IPS-15b (cell line): Measurements from ENCODE around the gene CSNK1A1L.

Source experiments
- H3K27me3 ChIP-seq: one replicate; pipeline ENCODE4 v1.6.1; 2013; ENCODE audit warnings: low read length; ENCODE audit not compliant: control insufficient read depth, insufficient read depth
- H3K36me3 ChIP-seq: one replicate; pipeline ENCODE4 v1.6.1; 2013; ENCODE audit warnings: low read length; ENCODE audit not compliant: control insufficient read depth, insufficient read depth
- H3K4me1 ChIP-seq: one replicate; pipeline ENCODE4 v1.6.1; 2013; ENCODE audit warnings: mild to moderate bottlenecking, low read length; ENCODE audit not compliant: control insufficient read depth, insufficient read depth
- H3K4me3 ChIP-seq: one replicate; pipeline ENCODE4 v1.5.1; 2013; ENCODE audit warnings: low read depth, low read length
- H3K9ac ChIP-seq: one replicate; pipeline ENCODE4 v1.6.1; 2013; ENCODE audit warnings: low read depth, mild to moderate bottlenecking, low read length
- H3K9me3 ChIP-seq: one replicate; pipeline ENCODE4 v1.6.1; 2013; ENCODE audit warnings: mild to moderate bottlenecking, low read length; ENCODE audit not compliant: control insufficient read depth, insufficient read depth

Gene CSNK1A1L

DNA sequence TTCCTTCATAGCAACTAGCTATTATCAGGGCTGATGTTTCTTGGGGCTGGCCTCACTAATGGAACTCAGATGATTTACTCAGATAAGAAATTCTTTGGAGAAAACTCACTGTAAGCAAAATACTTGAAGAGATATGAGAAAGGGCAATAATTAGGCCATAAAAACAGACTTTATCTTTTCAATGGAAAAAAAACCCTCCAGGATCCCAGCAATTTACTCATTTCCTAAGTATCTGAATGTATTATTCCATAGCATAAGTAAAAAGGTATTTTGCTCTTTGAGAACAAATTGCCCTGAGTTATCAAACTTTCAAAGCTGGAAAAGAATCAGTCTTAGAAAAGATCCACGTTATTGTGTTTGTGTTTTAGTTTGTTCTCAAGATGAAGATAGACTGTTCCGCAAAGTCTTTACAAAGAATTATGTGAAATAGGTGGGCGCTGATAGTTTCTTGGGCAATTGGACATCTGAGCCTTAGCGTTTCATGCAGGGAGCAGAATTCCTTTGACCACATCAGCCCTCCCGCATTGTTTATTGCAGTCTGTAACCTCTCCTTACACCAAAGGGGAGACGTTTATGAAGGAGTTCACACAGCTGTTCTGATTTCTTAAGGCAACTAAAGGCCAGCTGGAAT, 29.1 kb upstream of the CSNK1A1L start:
- Histone ChIP-seq H3K4me3 (no peak overlapping the region), H3K36me3 (no peaks in the 10 kb centered on the region), H3K27me3 (no peaks in the 10 kb centered on the region), H3K9ac (no peak overlapping the region), H3K4me1 (no peaks in the 10 kb centered on the region), H3K9me3 (no peaks in the 10 kb centered on the region)

DNA sequence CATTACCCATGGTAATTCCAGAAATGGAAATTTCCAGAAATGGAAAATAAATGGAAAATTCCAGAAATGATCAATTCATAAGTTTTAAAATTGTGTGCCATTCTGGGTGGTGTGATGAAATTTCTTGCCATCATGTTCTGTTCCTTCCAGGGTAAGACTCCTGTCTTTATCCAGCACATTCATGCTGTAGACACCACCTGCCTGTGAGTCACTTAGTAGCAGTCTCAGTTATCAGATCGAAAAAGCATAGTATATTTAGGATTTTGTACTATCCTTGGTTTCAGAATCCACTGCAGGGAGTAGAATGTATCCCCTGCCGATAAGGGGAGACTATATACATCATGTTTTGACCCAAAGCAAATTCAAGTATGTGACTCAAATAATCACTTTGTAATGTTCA, 26.7 kb upstream of the CSNK1A1L start:
- H3K4me1 ChIP-seq, result no peaks in the 10 kb centered on the region
- no peak overlapping the region for H3K4me3 ChIP-seq
- no peaks in the 10 kb centered on the region for H3K36me3 ChIP-seq
- no peaks in the 10 kb centered on the region for H3K9me3 ChIP-seq
- H3K9ac ChIP-seq, result no peak overlapping the region
- no peaks in the 10 kb centered on the region for H3K27me3 ChIP-seq

- no peak overlapping the region for H3K9ac ChIP-seq
- no peak overlapping the region for H3K4me3 ChIP-seq
- no peaks in the 10 kb centered on the region for H3K4me1 ChIP-seq
- no peaks in the 10 kb centered on the region for H3K36me3 ChIP-seq
- H3K9me3 ChIP-seq, result no peaks in the 10 kb centered on the region
- H3K27me3 ChIP-seq, result no peaks in the 10 kb centered on the region
Observed at GRCh38 chr13:37131092-37131491, 25.6 kb upstream of the CSNK1A1L start.

DNA sequence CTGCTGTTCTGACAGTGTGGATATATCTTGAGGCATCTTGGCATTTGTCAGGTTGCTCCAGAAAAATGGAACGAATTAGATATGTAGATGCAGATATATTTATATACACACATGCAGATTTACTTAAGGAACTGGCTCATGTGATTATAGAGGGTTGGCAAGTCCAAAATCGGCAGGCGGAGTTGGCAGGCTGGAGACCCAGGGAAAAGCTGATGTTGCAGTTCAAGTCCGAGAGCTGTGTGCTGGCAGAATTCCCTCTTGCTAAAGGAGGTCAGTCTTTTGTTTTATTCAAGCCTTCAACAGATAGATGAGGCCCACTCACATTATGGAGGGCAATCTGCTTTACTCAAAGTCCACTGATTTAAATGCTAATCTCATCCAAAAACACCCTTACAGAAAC, 24.4 kb upstream of the CSNK1A1L start:
- Histone ChIP-seq H3K4me1 (no peaks in the 10 kb centered on the region), H3K4me3 (no peak overlapping the region)

GRCh38 chr13:37127691-37128241, 22.3 kb upstream of the CSNK1A1L start:
- H3K9ac ChIP-seq, result no peak overlapping the region
- no peaks in the 10 kb centered on the region for H3K36me3 ChIP-seq
- H3K9me3 ChIP-seq, result no peaks in the 10 kb centered on the region
- H3K27me3 ChIP-seq, result no peaks in the 10 kb centered on the region
- H3K4me3 ChIP-seq, result no peak overlapping the region
- H3K4me1 ChIP-seq, result no peaks in the 10 kb centered on the region

More for the DNA sequence above, 24.4 kb upstream of the CSNK1A1L start:
- Histone ChIP-seq H3K9ac (no peak overlapping the region), H3K27me3 (no peaks in the 10 kb centered on the region), H3K9me3 (no peaks in the 10 kb centered on the region), H3K36me3 (no peaks in the 10 kb centered on the region)

DNA sequence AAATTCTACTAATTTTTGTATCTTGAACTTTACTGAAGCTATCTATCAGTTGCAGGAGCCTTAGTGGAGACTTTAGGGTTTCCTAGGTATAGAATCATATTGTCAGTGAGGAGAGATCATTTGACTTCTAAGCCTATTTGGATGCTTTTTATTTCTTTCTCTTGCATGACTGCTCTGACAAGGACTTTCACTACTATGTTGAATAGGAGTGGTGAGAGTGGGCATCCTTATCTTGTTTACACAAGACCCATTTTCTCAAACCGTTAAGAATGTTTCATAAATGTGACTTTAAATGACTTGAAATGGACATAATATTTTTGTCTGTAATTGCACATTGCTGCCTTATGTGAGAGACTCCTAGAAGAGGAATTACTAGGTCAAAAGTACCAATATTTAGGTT, 17.9 kb upstream of the CSNK1A1L start:
- H3K4me3 ChIP-seq, result no peak overlapping the region
- H3K36me3 ChIP-seq, result no peaks in the 10 kb centered on the region
- no peaks in the 10 kb centered on the region for H3K4me1 ChIP-seq
- no peaks in the 10 kb centered on the region for H3K9me3 ChIP-seq
- H3K27me3 ChIP-seq, result no peaks in the 10 kb centered on the region
- no peak overlapping the region for H3K9ac ChIP-seq

DNA sequence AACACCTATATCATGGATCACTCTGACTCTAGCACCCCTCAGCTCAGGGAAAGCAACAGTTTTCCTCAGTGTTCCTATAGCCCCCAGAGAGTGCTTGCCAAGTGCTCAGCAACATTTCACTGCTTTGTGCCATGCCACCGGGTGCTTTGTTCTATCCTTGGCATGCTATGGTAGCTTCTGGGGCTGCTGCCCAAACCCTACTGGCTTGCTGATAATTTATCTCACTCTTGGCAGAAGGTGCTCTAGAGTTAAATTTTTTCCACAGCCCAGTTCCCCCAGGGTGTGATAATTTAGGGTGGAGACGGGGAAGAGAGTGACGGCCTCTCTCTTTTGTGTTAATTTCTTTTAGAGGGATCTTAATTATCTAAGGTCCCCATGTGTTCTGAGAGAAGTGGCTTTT, 12.6 kb upstream of the CSNK1A1L start:
- no peaks in the 10 kb centered on the region for H3K4me1 ChIP-seq

DNA sequence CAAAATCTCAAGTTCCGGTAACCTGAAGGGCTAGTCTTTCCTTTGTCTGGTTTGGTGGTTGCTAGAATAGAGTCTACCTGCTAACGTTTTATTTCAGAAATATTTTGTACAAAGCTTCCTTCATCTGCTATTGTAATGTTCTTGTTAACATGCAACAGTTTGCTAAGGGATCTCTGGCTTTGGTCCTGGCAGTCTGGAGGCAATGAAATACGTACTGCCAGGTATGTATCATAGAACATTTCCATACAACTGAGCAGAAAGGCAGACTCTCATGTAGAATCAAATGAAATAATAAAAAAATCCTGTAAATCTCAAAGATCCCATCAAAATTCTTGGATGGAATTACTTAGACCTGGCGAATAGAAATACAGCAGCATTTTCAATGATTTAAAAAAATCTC, 8.8 kb upstream of the CSNK1A1L start:
- no peak overlapping the region for H3K9ac ChIP-seq
- no peak overlapping the region for H3K4me3 ChIP-seq
- H3K9me3 ChIP-seq, result no peaks in the 10 kb centered on the region
- no peaks in the 10 kb centered on the region for H3K36me3 ChIP-seq
- H3K4me1 ChIP-seq, result no peaks in the 10 kb centered on the region
- no peaks in the 10 kb centered on the region for H3K27me3 ChIP-seq

More for the DNA sequence above, 12.6 kb upstream of the CSNK1A1L start:
- Histone ChIP-seq H3K27me3 (no peaks in the 10 kb centered on the region), H3K4me3 (no peak overlapping the region), H3K36me3 (no peaks in the 10 kb centered on the region), H3K9me3 (no peaks in the 10 kb centered on the region), H3K9ac (no peak overlapping the region)

GRCh38 chr13:37113534-37113933, 8.1 kb upstream of the CSNK1A1L start:
- Histone ChIP-seq H3K9me3 (no peaks in the 10 kb centered on the region), H3K4me3 (no peak overlapping the region), H3K9ac (no peak overlapping the region), H3K36me3 (no peaks in the 10 kb centered on the region), H3K4me1 (no peaks in the 10 kb centered on the region), H3K27me3 (no peaks in the 10 kb centered on the region)

GRCh38 chr13:37109051-37109678, 3.7 kb upstream of the CSNK1A1L start:
- Histone ChIP-seq H3K27me3 (no peaks in the 10 kb centered on the region), H3K4me3 (no peak overlapping the region), H3K36me3 (no peaks in the 10 kb centered on the region), H3K9me3 (no peaks in the 10 kb centered on the region), H3K4me1 (no peaks in the 10 kb centered on the region), H3K9ac (no peak overlapping the region)

GRCh38 chr13:37107868-37108267, 2.4 kb upstream of the CSNK1A1L start:
- H3K36me3 ChIP-seq, result no peaks in the 10 kb centered on the region
- no peaks in the 10 kb centered on the region for H3K4me1 ChIP-seq
- no peak overlapping the region for H3K4me3 ChIP-seq
- H3K27me3 ChIP-seq, result no peaks in the 10 kb centered on the region
- no peak overlapping the region for H3K9ac ChIP-seq
- no peaks in the 10 kb centered on the region for H3K9me3 ChIP-seq

- Histone ChIP-seq H3K4me3 (no peak overlapping the region), H3K9me3 (no peaks in the 10 kb centered on the region), H3K36me3 (no peaks in the 10 kb centered on the region)
Observed at GRCh38 chr13:37107456-37107855, 2.0 kb upstream of the CSNK1A1L start.

More at GRCh38 chr13:37107456-37107855, 2.0 kb upstream of the CSNK1A1L start:
- Histone ChIP-seq H3K9ac (no peak overlapping the region), H3K27me3 (no peaks in the 10 kb centered on the region), H3K4me1 (no peaks in the 10 kb centered on the region)
